Measurements from ENCODE around the gene GREB1L. TPM values are rescaled to one million over a fixed set of nuclear protein-coding genes. Genes with fewer than 3 reads are reported as not detected.

GREB1L gene
- total RNA-seq, 1 donor from 2014 or later: 12.3 TPM

DNA sequence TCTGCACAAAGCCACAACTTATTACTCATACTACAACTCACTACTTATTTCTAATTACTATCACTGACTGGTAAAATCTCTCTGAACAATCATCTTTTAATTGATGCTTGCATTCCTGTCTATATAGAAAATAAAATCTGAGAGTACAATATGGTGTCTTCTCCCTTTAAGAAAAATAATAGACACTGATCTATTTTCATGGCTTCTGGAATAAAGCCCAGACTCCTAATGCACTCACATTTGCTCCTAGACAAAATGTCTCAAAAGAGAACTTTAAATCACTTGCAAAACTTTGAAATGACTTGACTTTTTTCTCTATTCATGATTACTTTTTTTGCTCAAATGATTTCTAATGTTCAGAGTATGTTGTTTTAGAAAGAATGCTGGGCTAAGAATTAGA, 329.7 kb downstream of the GREB1L start:
- H3K4me1 ChIP-seq: peaks cover 11% of the 10 kb centered on the region
- no peaks in the 10 kb centered on the region for H3K27me3 ChIP-seq (ENCODE audit: low read depth)
- no peak overlapping the region for H3K27ac ChIP-seq (replicated peaks)
- intact Hi-C loops (cut with micrococcal nuclease): no loop called here
- H3K9me3 ChIP-seq (replicated peaks): no peaks in the 10 kb centered on the region
- no peak for TF ChIP-seq CTCF (IDR thresholded peaks at IDR 0.05; ENCODE audit: borderline replicate concordance)
- peaks cover 79% of the 10 kb centered on the region for H3K36me3 ChIP-seq
- H3K4me3 ChIP-seq: no peak overlapping the region
- no peak for DNase-seq

Other genes with a start within 250 kb of the GREB1L start
- 34.9 TPM for gene ROCK1, start 130.4 kb upstream of the GREB1L start, total RNA-seq

All from left ventricle myocardium inferior (tissue), 1 donor.